Measurements from ENCODE around the gene DLG2. TPM values are rescaled to one million over a fixed set of nuclear protein-coding genes. Genes with fewer than 3 reads are reported as not detected.

DLG2 gene
- total RNA-seq, 4 donors from 2014 or later: 2.9 to 30.2 (median 22.6) TPM

GRCh38 chr11:85539740-85540139 lies 87.4 kb downstream of the DLG2 start:
- Histone ChIP-seq H3K36me3 (no peaks in the 10 kb centered on the region), H3K4me1 (no peaks in the 10 kb centered on the region), H3K4me3 (no peak overlapping the region), H3K9me3 (no peaks in the 10 kb centered on the region), H3K27ac (no peak overlapping the region), H3K27me3 (no peaks in the 10 kb centered on the region)
- no peak for DNase-seq
- no peak for TF ChIP-seq CTCF (IDR thresholded peaks at IDR 0.05)
- no peak for TF ChIP-seq POLR2A (IDR thresholded peaks at IDR 0.05)
- intact Hi-C loops (cut with DNase I; ENCODE audit: low total_unique reads): no loop called here

- no peak overlapping the region for H3K4me3 ChIP-seq
- TF ChIP-seq CTCF (IDR thresholded peaks at IDR 0.05) (no peak), POLR2A (IDR thresholded peaks at IDR 0.05) (no peak)
- intact Hi-C loops (cut with DNase I; ENCODE audit: low total_unique reads): no loop called here
- H3K9me3 ChIP-seq: no peaks in the 10 kb centered on the region
- no peaks in the 10 kb centered on the region for H3K27me3 ChIP-seq
- no peak overlapping the region for H3K27ac ChIP-seq
- H3K4me1 ChIP-seq: no peaks in the 10 kb centered on the region
- H3K36me3 ChIP-seq: no peaks in the 10 kb centered on the region
- DNase-seq: no peak
These were observed 88.0 kb downstream of the DLG2 start for GRCh38 chr11:85539029-85539689.

GRCh38 chr11:85536438-85536837 lies 90.7 kb downstream of the DLG2 start:
- H3K27ac ChIP-seq: no peak overlapping the region
- no peaks in the 10 kb centered on the region for H3K27me3 ChIP-seq
- intact Hi-C loops (cut with DNase I; ENCODE audit: low total_unique reads): no loop called here
- no peaks in the 10 kb centered on the region for H3K9me3 ChIP-seq
- DNase-seq: no peak
- H3K4me1 ChIP-seq: no peaks in the 10 kb centered on the region
- no peak overlapping the region for H3K4me3 ChIP-seq
- TF ChIP-seq POLR2A (IDR thresholded peaks at IDR 0.05): no peak
- no peak for TF ChIP-seq CTCF (IDR thresholded peaks at IDR 0.05)
- no peaks in the 10 kb centered on the region for H3K36me3 ChIP-seq

- Histone ChIP-seq H3K4me1 (no peaks in the 10 kb centered on the region), H3K27ac (no peak overlapping the region), H3K4me3 (no peak overlapping the region), H3K27me3 (no peaks in the 10 kb centered on the region), H3K36me3 (no peaks in the 10 kb centered on the region), H3K9me3 (no peaks in the 10 kb centered on the region)
- intact Hi-C loops (cut with DNase I; ENCODE audit: low total_unique reads): no loop called here
- no peak for DNase-seq
- TF ChIP-seq POLR2A (IDR thresholded peaks at IDR 0.05): no peak
- no peak for TF ChIP-seq CTCF (IDR thresholded peaks at IDR 0.05)
These were observed 92.3 kb downstream of the DLG2 start for GRCh38 chr11:85534806-85535205.

GRCh38 chr11:85531191-85531897 lies 95.8 kb downstream of the DLG2 start:
- Histone ChIP-seq H3K36me3 (no peaks in the 10 kb centered on the region), H3K9me3 (no peaks in the 10 kb centered on the region), H3K4me3 (no peak overlapping the region), H3K27me3 (no peaks in the 10 kb centered on the region), H3K4me1 (no peaks in the 10 kb centered on the region), H3K27ac (no peak overlapping the region)
- intact Hi-C loops (cut with DNase I; ENCODE audit: low total_unique reads): no loop called here
- DNase-seq: no peak
- TF ChIP-seq CTCF (IDR thresholded peaks at IDR 0.05) (no peak), POLR2A (IDR thresholded peaks at IDR 0.05) (no peak)

Measured in uterus (tissue), 4 donors.